Prostate gland (tissue), 2 donors: ENCODE data around the gene RBBP7. TPM values are rescaled to one million over a fixed set of nuclear protein-coding genes. Genes with fewer than 3 reads are reported as not detected.

Experiments
- DNase-seq: peaks from one replicate; pipeline ENCODE4 v3.0.0-alpha.2; 2019; ENCODE audit warnings: low spot score
- H3K27ac ChIP-seq, 2 donors: fragments of 200-600 bp; sonication (generic); 2 replicates each; pipeline ENCODE4 v1.5.1; 2017 to 2019
- H3K27me3 ChIP-seq: fragments of 200-600 bp; sonication (generic); replicated peaks from 2 replicates; pipeline ENCODE4 v1.5.1; 2019; ENCODE audit not compliant: insufficient read depth
- H3K36me3 ChIP-seq, 2 donors: fragments of 200-600 bp; sonication (generic); 1 replicate in 1 of 2; 2 replicates in 1 of 2; pipeline versions ENCODE4 v1.5.1 to v1.8.1; 2017 to 2019
- H3K4me1 ChIP-seq: fragments of 200-600 bp; sonication (generic); replicated peaks from 2 replicates; pipeline ENCODE4 v1.5.1; 2019
- H3K4me3 ChIP-seq, 2 donors: fragments of 200-600 bp; sonication (generic); 2 replicates each; pipeline ENCODE4 v1.5.1; 2017 to 2019
- H3K9me3 ChIP-seq: fragments of 200-600 bp; sonication (generic); 2 replicates; pipeline ENCODE4 v1.5.1; 2017
- CTCF ChIP-seq, 4 experiments: fragments of 200-600 bp in 2 of 4; fragments of 450-650 bp in 2 of 4; sonication (generic) in 2 of 4; IDR thresholded peaks; 1 replicate in 3 of 4; 2 replicates in 1 of 4; pipeline ENCODE4 v1.5.1; 2016 to 2019; ENCODE audit warnings: antibody characterized with exemption in 4 of 4, mild to moderate bottlenecking in 2 of 4, moderate library complexity in 2 of 4
- POLR2A ChIP-seq: fragments of 450-650 bp; IDR thresholded peaks from one replicate; pipeline ENCODE4 v1.6.1; 2016; ENCODE audit warnings: antibody characterized with exemption, mild to moderate bottlenecking
- POLR2AphosphoS5 ChIP-seq: sonication (generic); formaldehyde crosslinking; IDR thresholded peaks from one replicate; pipeline ENCODE4 v1.6.1; 2017; ENCODE audit warnings: antibody characterized with exemption
- WGBS: methylation state at CpG from one replicate; pipeline ENCODE4 v1.1.5; 2018; 5-methylcytosine and 5-hydroxymethylcytosine counted together
- intact Hi-C: fragments of 100-400 bp; cut with DNase I; formaldehyde crosslinking; loops from one replicate; pipeline ENCODE4 v1.14.2; 2022
- small RNA-seq, 2 donors: library from RNA; depleted of rRNA; stranded (forward); fragments of <200 nt; gene quantifications; one replicate each; pipeline ENCODE3, GENCODE V24; 2016
- total RNA-seq, 2 donors: library from RNA; depleted of rRNA; stranded (reverse); fragments of >200 nt; gene quantifications; one replicate each; pipeline ENCODE4 v1.1.0, GENCODE V29; 2016

Gene RBBP7
- total RNA-seq, 2 donors from 2014 or later: 88.0 to 256 TPM

GRCh38 chrX:16797358-16797757, 72.8 kb downstream of the RBBP7 start:
- Histone ChIP-seq H3K4me3 (no peak overlapping the region), H3K4me1 (no peaks in the 10 kb centered on the region), H3K27me3 (no peaks in the 10 kb centered on the region), H3K36me3 (no peaks in the 10 kb centered on the region), H3K27ac (no peak overlapping the region), H3K9me3 (no peaks in the 10 kb centered on the region)
- WGBS: 74% methylated on average over 5 of the region's 5 CpGs
- intact Hi-C loops: no loop called here
- TF ChIP-seq POLR2A: no peak
- TF ChIP-seq CTCF (IDR thresholded peaks at IDR 0.05): no peak
- no peak for DNase-seq

GRCh38 chrX:16796298-16796697, 73.9 kb downstream of the RBBP7 start:
- no peak for TF ChIP-seq POLR2A
- no peak for TF ChIP-seq POLR2AphosphoS5
- TF ChIP-seq CTCF (IDR thresholded peaks at IDR 0.05): no peak
- intact Hi-C loops: no loop called here
- Histone ChIP-seq H3K27me3 (no peaks in the 10 kb centered on the region), H3K36me3 (no peaks in the 10 kb centered on the region), H3K9me3 (no peaks in the 10 kb centered on the region), H3K27ac (no peak overlapping the region), H3K4me3 (no peak overlapping the region), H3K4me1 (no peaks in the 10 kb centered on the region)
- DNase-seq: no peak
- WGBS: 92% methylated on average over 4 of the region's 4 CpGs

Small RNA genes lying within 50 kb of the gene (small RNA-seq; reads per million reads assigned to genes)
- 0 reads per million in 2 donors for gene RF00019
- gene RNU4-6P: 0 reads per million in 2 donors
- gene RPL12P49: 0 reads per million in 2 donors

Other genes with a start within 250 kb of the RBBP7 start
- not detected for gene S100G, start 220.2 kb downstream of the RBBP7 start, total RNA-seq
- 10 to 100 TPM; 14.3 to 20.4 TPM for gene CTPS2, start 157.7 kb downstream of the RBBP7 start, total RNA-seq
- 10 to 100 TPM; 23.9 to 39.4 TPM for gene SYAP1, start 150.8 kb downstream of the RBBP7 start, total RNA-seq
- 10 to 100 TPM in 1 of 2 donors, 1 to 10 TPM in 1; 8.6 to 12.8 TPM for gene TXLNG, start 83.9 kb downstream of the RBBP7 start, total RNA-seq
- 10 to 100 TPM; 30.7 to 46.5 TPM for gene REPS2, start 76.3 kb upstream of the RBBP7 start, total RNA-seq